Measurements from ENCODE around the gene BNIP1.
A peak's percentile ranks its signal among the peaks of the same experiment; 100 is the strongest.

BNIP1 gene

GRCh38 chr5:173144200-173145176 lies at the start of gene BNIP1:
Gene BNIP1 (plus strand): TSS chr5:173144531. CDS start chr5:173144546, 15 bp downstream.
- H2AFZ ChIP-seq (ENCODE audit: low read length): peak within 1 kb of the TSS; percentile 79
- no peaks in the 10 kb centered on the region for H3K9me3 ChIP-seq (replicated peaks; ENCODE audit: insufficient read depth, low read length)
- no peaks in the 10 kb centered on the region for H3F3A ChIP-seq (ENCODE audit: insufficient read depth, low read length)
- H4K20me1 ChIP-seq (ENCODE audit: insufficient read depth, low read length): no peaks in the 10 kb centered on the region
- H3K36me3 ChIP-seq (replicated peaks; ENCODE audit: insufficient read depth, low read length): no peaks in the 10 kb centered on the region
- H3K27me3 ChIP-seq (replicated peaks; ENCODE audit: insufficient read depth, low read length): no peaks in the 10 kb centered on the region
- TF ChIP-seq EZH2 (optimal IDR thresholded peaks at IDR 0.05; ENCODE audit: low read depth, low read length) (no peak), CTCF (IDR thresholded peaks at IDR 0.05; ENCODE audit: low read length) (peak; percentile 81)
- H3K79me2 ChIP-seq (ENCODE audit: low read length): peaks cover 11% of the 10 kb centered on the region; the same call in 1 of the 2 replicates
- peak within 1 kb of the TSS; percentile 93 for H3K9ac ChIP-seq (ENCODE audit: low read length)
- H3K4me3 ChIP-seq (ENCODE audit: low read length): peak within 1 kb of the TSS; percentile 96
- no peaks in the 10 kb centered on the region for H3K9me2 ChIP-seq (replicated peaks; ENCODE audit: insufficient read depth, low read length)
- DNase-seq: peak; percentile 98
- no peaks in the 10 kb centered on the region for H3K4me1 ChIP-seq (ENCODE audit: low read length)
- H3K27ac ChIP-seq (ENCODE audit: low read length): peak within 1 kb of the TSS; percentile 87
- H3K4me2 ChIP-seq (ENCODE audit: low read depth, low read length): peak within 1 kb of the TSS; percentile 97

- no peak for TF ChIP-seq EZH2phosphoT487 (IDR thresholded peaks at IDR 0.05; ENCODE audit: low read length)
- TF ChIP-seq CTCF (IDR thresholded peaks at IDR 0.05; ENCODE audit: low read length): no peak
- TF ChIP-seq EZH2 (optimal IDR thresholded peaks at IDR 0.05; ENCODE audit: low read depth, low read length): no peak
- Histone ChIP-seq H3K4me1 (ENCODE audit: low read length) (no peaks in the 10 kb centered on the region), H4K20me1 (ENCODE audit: insufficient read depth, low read length) (no peaks in the 10 kb centered on the region), H3K4me3 (ENCODE audit: low read length) (no peak overlapping the region), H3K9me2 (replicated peaks; ENCODE audit: insufficient read depth, low read length) (no peaks in the 10 kb centered on the region), H3K27ac (ENCODE audit: low read length) (no peak overlapping the region), H2AFZ (ENCODE audit: low read length) (no peak overlapping the region), H3K9me3 (replicated peaks; ENCODE audit: insufficient read depth, low read length) (no peaks in the 10 kb centered on the region), H3K4me2 (ENCODE audit: low read depth, low read length) (no peak overlapping the region), H3K9ac (ENCODE audit: low read length) (no peak overlapping the region), H3F3A (ENCODE audit: insufficient read depth, low read length) (no peaks in the 10 kb centered on the region), H3K27me3 (replicated peaks; ENCODE audit: insufficient read depth, low read length) (no peaks in the 10 kb centered on the region), H3K36me3 (replicated peaks; ENCODE audit: insufficient read depth, low read length) (no peaks in the 10 kb centered on the region), H3K79me2 (ENCODE audit: low read length) (no peaks in the 10 kb centered on the region)
- DNase-seq: no peak
Observed at GRCh38 chr5:173098787-173099186, 45.5 kb upstream of the BNIP1 start.

GRCh38 chr5:173099461-173099860 lies 44.9 kb upstream of the BNIP1 start:
- H3K36me3 ChIP-seq (replicated peaks; ENCODE audit: insufficient read depth, low read length): no peaks in the 10 kb centered on the region
- H3K4me2 ChIP-seq (ENCODE audit: low read depth, low read length): no peak overlapping the region
- H3K9me2 ChIP-seq (replicated peaks; ENCODE audit: insufficient read depth, low read length): no peaks in the 10 kb centered on the region
- H3F3A ChIP-seq (ENCODE audit: insufficient read depth, low read length): no peaks in the 10 kb centered on the region
- H3K4me3 ChIP-seq (ENCODE audit: low read length): no peak overlapping the region
- no peaks in the 10 kb centered on the region for H4K20me1 ChIP-seq (ENCODE audit: insufficient read depth, low read length)
- H3K9me3 ChIP-seq (replicated peaks; ENCODE audit: insufficient read depth, low read length): no peaks in the 10 kb centered on the region
- H3K79me2 ChIP-seq (ENCODE audit: low read length): no peaks in the 10 kb centered on the region
- TF ChIP-seq EZH2phosphoT487 (IDR thresholded peaks at IDR 0.05; ENCODE audit: low read length): no peak
- TF ChIP-seq CTCF (IDR thresholded peaks at IDR 0.05; ENCODE audit: low read length): no peak
- TF ChIP-seq EZH2 (optimal IDR thresholded peaks at IDR 0.05; ENCODE audit: low read depth, low read length): no peak
- H3K4me1 ChIP-seq (ENCODE audit: low read length): no peaks in the 10 kb centered on the region
- no peak for DNase-seq
- H3K27ac ChIP-seq (ENCODE audit: low read length): no peak overlapping the region
- H3K27me3 ChIP-seq (replicated peaks; ENCODE audit: insufficient read depth, low read length): no peaks in the 10 kb centered on the region
- no peak overlapping the region for H2AFZ ChIP-seq (ENCODE audit: low read length)
- no peak overlapping the region for H3K9ac ChIP-seq (ENCODE audit: low read length)
